Stimulated activated CD8-positive, alpha-beta memory T cell treated with anti-CD3 and anti-CD28 coated beads, Interleukin-15, amount 100 ng/mL, for 24 hours (primary cell): ENCODE data around the gene CPA1.

Experiments
- DNase-seq: peaks from one replicate; pipeline ENCODE4 v3.0.0-alpha.2; 2020; ENCODE audit warnings: low read depth

The CPA1 gene

GRCh38 chr7:130426564-130426963 is 46.3 kb downstream of the CPA1 start:
- DNase-seq: no peak

- no peak for DNase-seq
Observed at GRCh38 chr7:130429019-130429418, 48.7 kb downstream of the CPA1 start.

- DNase-seq: no peak
Observed at GRCh38 chr7:130430115-130430514, 49.8 kb downstream of the CPA1 start.

GRCh38 chr7:130430841-130431666 is 50.8 kb downstream of the CPA1 start:
- DNase-seq: no peak

GRCh38 chr7:130432886-130433285 is 52.6 kb downstream of the CPA1 start:
- DNase-seq: no peak

- no peak for DNase-seq
Observed at GRCh38 chr7:130433301-130433700, 53.0 kb downstream of the CPA1 start.

GRCh38 chr7:130435311-130435854 is 55.1 kb downstream of the CPA1 start:
- DNase-seq: no peak

GRCh38 chr7:130436253-130436652 is 56.0 kb downstream of the CPA1 start:
- DNase-seq: no peak
